ENCODE results near the gene ZNF260. TPM values are rescaled to one million over a fixed set of nuclear protein-coding genes. Genes with fewer than 3 reads are reported as not detected.
A peak's percentile ranks its signal among the peaks of the same experiment; 100 is the strongest.

The ZNF260 gene
- total RNA-seq, 1 donor from 2014 or later: 16.4 TPM

GRCh38 chr19:36573020-36573894, 45.2 kb upstream of the ZNF260 start, which contains the start of gene ZNF529:
Gene ZNF529, minus strand, starts transcription at chr19:36573292. Its CDS starts 946 bp downstream, at chr19:36572346.
- H3K27me3 Mint-ChIP-seq (ENCODE audit: unreplicated experiment): no peaks in the 10 kb centered on the region
- H3K4me3 Mint-ChIP-seq (ENCODE audit: unreplicated experiment): peak within 1 kb of the TSS; percentile 98
- H3K9me3 Mint-ChIP-seq (ENCODE audit: unreplicated experiment): peaks cover 9% of the 10 kb centered on the region
- H3K4me1 Mint-ChIP-seq (ENCODE audit: unreplicated experiment): peaks cover 30% of the 10 kb centered on the region
- peak; percentile 94 for DNase-seq (ENCODE audit: extremely low spot score, unreplicated experiment)
- TF ChIP-seq, protein P1, sequence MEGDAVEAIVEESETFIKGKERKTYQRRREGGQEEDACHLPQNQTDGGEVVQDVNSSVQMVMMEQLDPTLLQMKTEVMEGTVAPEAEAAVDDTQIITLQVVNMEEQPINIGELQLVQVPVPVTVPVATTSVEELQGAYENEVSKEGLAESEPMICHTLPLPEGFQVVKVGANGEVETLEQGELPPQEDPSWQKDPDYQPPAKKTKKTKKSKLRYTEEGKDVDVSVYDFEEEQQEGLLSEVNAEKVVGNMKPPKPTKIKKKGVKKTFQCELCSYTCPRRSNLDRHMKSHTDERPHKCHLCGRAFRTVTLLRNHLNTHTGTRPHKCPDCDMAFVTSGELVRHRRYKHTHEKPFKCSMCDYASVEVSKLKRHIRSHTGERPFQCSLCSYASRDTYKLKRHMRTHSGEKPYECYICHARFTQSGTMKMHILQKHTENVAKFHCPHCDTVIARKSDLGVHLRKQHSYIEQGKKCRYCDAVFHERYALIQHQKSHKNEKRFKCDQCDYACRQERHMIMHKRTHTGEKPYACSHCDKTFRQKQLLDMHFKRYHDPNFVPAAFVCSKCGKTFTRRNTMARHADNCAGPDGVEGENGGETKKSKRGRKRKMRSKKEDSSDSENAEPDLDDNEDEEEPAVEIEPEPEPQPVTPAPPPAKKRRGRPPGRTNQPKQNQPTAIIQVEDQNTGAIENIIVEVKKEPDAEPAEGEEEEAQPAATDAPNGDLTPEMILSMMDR (IDR thresholded peaks at IDR 0.05): no peak
- peaks cover 48% of the 10 kb centered on the region for H3K36me3 Mint-ChIP-seq (ENCODE audit: unreplicated experiment)
- H3K27ac Mint-ChIP-seq (ENCODE audit: unreplicated experiment): peak within 1 kb of the TSS; percentile 94

GRCh38 chr19:36572593-36573019, 44.5 kb upstream of the ZNF260 start:
- H3K36me3 Mint-ChIP-seq (ENCODE audit: unreplicated experiment): peaks cover 52% of the 10 kb centered on the region
- TF ChIP-seq, protein P1 (IDR thresholded peaks at IDR 0.05): no peak
- peaks cover 14% of the 10 kb centered on the region for H3K9me3 Mint-ChIP-seq (ENCODE audit: unreplicated experiment)
- no peak for DNase-seq (ENCODE audit: extremely low spot score, unreplicated experiment)
- H3K4me1 Mint-ChIP-seq (ENCODE audit: unreplicated experiment): peaks cover 30% of the 10 kb centered on the region
- H3K4me3 Mint-ChIP-seq (ENCODE audit: unreplicated experiment): peak overlapping the region; percentile 98
- H3K27ac Mint-ChIP-seq (ENCODE audit: unreplicated experiment): peak overlapping the region; percentile 94
- H3K27me3 Mint-ChIP-seq (ENCODE audit: unreplicated experiment): no peaks in the 10 kb centered on the region

GRCh38 chr19:36564391-36564790, 36.3 kb upstream of the ZNF260 start:
- TF ChIP-seq, protein P1 (IDR thresholded peaks at IDR 0.05): no peak
- Mint-ChIP-seq H3K4me3 (ENCODE audit: unreplicated experiment) (no peak overlapping the region), H3K9me3 (ENCODE audit: unreplicated experiment) (peaks cover 51% of the 10 kb centered on the region), H3K27me3 (ENCODE audit: unreplicated experiment) (no peaks in the 10 kb centered on the region), H3K4me1 (ENCODE audit: unreplicated experiment) (no peaks in the 10 kb centered on the region), H3K27ac (ENCODE audit: unreplicated experiment) (no peak overlapping the region), H3K36me3 (ENCODE audit: unreplicated experiment) (peaks cover 82% of the 10 kb centered on the region)
- DNase-seq (ENCODE audit: extremely low spot score, unreplicated experiment): no peak

DNA sequence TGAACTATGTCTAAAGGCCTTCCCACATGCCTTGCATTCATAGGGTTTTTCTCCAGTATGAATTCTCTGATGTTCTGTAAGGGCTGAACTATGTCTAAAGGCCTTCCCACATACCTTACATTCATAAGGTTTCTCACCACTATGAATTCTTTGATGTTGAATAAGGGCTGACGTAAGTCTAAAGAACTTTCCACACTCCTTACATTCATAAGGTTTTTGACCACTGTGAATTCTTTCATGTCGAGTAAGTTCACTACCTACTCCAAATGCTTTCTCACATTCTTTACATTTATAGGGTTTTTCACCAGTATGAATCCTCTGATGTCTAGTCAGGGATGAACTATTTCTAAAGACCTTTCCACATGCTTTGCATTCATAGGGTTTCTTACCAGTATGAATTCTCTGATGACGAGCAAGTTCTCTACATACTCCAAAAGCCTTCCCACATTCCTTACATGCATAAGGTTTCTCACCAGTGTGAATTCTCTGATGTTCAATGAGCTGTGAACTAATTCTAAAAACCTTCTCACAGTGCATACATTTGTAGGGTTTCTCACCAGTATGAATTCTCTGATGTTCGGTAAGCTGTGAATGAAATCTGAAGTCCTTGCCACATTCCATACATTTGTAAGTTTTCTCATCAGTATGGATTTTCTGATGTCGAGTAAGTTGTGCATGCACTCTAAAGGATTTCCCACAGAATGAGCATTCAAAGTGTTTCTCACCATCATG, 19.1 kb upstream of the ZNF260 start:
- peaks cover 62% of the 10 kb centered on the region for H3K9me3 Mint-ChIP-seq (ENCODE audit: unreplicated experiment)
- TF ChIP-seq, protein P1 (IDR thresholded peaks at IDR 0.05): no peak
- H3K27ac Mint-ChIP-seq (ENCODE audit: unreplicated experiment): no peak overlapping the region
- H3K27me3 Mint-ChIP-seq (ENCODE audit: unreplicated experiment): no peaks in the 10 kb centered on the region
- peaks cover 94% of the 10 kb centered on the region for H3K36me3 Mint-ChIP-seq (ENCODE audit: unreplicated experiment)
- no peak for DNase-seq (ENCODE audit: extremely low spot score, unreplicated experiment)
- no peak overlapping the region for H3K4me3 Mint-ChIP-seq (ENCODE audit: unreplicated experiment)
- H3K4me1 Mint-ChIP-seq (ENCODE audit: unreplicated experiment): no peaks in the 10 kb centered on the region
